K562 (cell line): Measurements from ENCODE around the gene PIGB. TPM values are rescaled to one million over a fixed set of nuclear protein-coding genes. Genes with fewer than 3 reads are reported as not detected.

ENCODE experiments used
- ATAC-seq: fragments of 200-7000 bp; cut with Tn5 transposase; 3 replicates; pipeline ENCODE4 v1.9.1; 2020; ENCODE audit warnings: moderate library complexity
- BruUV-seq: library from RNA; stranded (reverse); fragments of 400-500 nt; replicated peaks from 2 replicates; lab custom pipeline; 2021; lab: Mats Ljungman, UMichigan
- CTCF ChIA-PET: fragments of 300-600 bp; formaldehyde crosslinking; extraction: SDS; loops from one replicate; lab custom pipeline; 2021; ENCODE audit warnings: low intra/inter-chr PET ratio; lab: Yijun Ruan, JAX
- POLR2A ChIA-PET: fragments of 300-600, 350-650 bp; sonication (Branson Sonifier 250); formaldehyde crosslinking; extraction: SDS; loops from one replicate; lab custom pipeline; 2021; ENCODE audit warnings: antibody characterized with exemption, inconsistent platforms; lab: Yijun Ruan, JAX
- DNase-seq, 4 experiments: peaks; one replicate each; pipeline versions ENCODE4 v3.0.0 to v3.0.0-alpha.2; 2011 to 2018; ENCODE audit warnings: low spot score in 3 of 4, mixed read lengths in 3 of 4; ENCODE audit errors: extremely low read depth in 1 of 4
- FAIRE-seq: peaks from 2 replicates; lab custom pipeline; 2011; peaks lifted over from hg19 to GRCh38; lab: Jason Lieb, UNC
- H2AFZ ChIP-seq: 2 replicates; pipeline ENCODE4 v1.6.0; 2011; ENCODE audit warnings: low read depth, low read length, control low read depth, inconsistent platforms
- H3K27ac ChIP-seq: fragments of 200-600 bp; 3 replicates; pipeline ENCODE4 v1.8.0; 2011; ENCODE audit warnings: low read depth, mild to moderate bottlenecking, control low read depth, inconsistent platforms, low read length, moderate library complexity, mixed read lengths; ENCODE audit errors: extremely low read depth
- H3K27me3 ChIP-seq, 2 experiments: fragments of 300-600 bp in 1 of 2; 2 replicates in 1 of 2; 3 replicates in 1 of 2; pipeline versions ENCODE4 v1.6.0 to v1.8.0; 2011; ENCODE audit warnings: inconsistent platforms in 2 of 2, low read length in 2 of 2, mild to moderate bottlenecking in 1 of 2, mixed read lengths in 1 of 2, moderate library complexity in 1 of 2; ENCODE audit not compliant: control insufficient read depth in 2 of 2, insufficient read depth in 2 of 2
- H3K36me3 ChIP-seq: fragments of 300-600 bp; 3 replicates; pipeline ENCODE4 v1.8.0; 2011; ENCODE audit warnings: mild to moderate bottlenecking, low read length, inconsistent platforms; ENCODE audit not compliant: control insufficient read depth, insufficient read depth
- H3K4me1 ChIP-seq, 2 experiments: fragments of 200-600 bp in 1 of 2; replicated peaks in 1 of 2; 2 replicates in 1 of 2; 3 replicates in 1 of 2; pipeline versions ENCODE4 v1.5.1 to v1.8.0; 2011; ENCODE audit warnings: inconsistent platforms in 2 of 2, low read length in 2 of 2, mild to moderate bottlenecking in 1 of 2, mixed read lengths in 1 of 2, moderate library complexity in 1 of 2; ENCODE audit not compliant: control insufficient read depth in 2 of 2, insufficient read depth in 2 of 2
- H3K4me2 ChIP-seq: 2 replicates; pipeline ENCODE4 v1.6.1; 2011; ENCODE audit warnings: low read length, control low read depth, inconsistent platforms, mixed read lengths; ENCODE audit not compliant: insufficient read depth
- H3K4me3 ChIP-seq: fragments of 200-600 bp; sonication (generic), shearing (Covaris generic); 2 replicates; pipeline ENCODE4 v1.5.1; 2016; ENCODE audit warnings: control low read depth, inconsistent platforms
- H3K79me2 ChIP-seq: fragments of 200-600 bp; 3 replicates; pipeline ENCODE4 v1.8.0; 2011; ENCODE audit warnings: low read length, inconsistent platforms; ENCODE audit not compliant: control insufficient read depth, insufficient read depth
- H3K9ac ChIP-seq, 2 experiments: 2 replicates each; pipeline versions ENCODE4 v1.6.0 to v1.6.1; 2011; ENCODE audit warnings: low read depth in 2 of 2, low read length in 2 of 2, control low read depth in 1 of 2, inconsistent platforms in 1 of 2, mild to moderate bottlenecking in 1 of 2, mixed read lengths in 1 of 2; ENCODE audit not compliant: insufficient read depth in 1 of 2
- H3K9me1 ChIP-seq: one replicate; pipeline ENCODE4 v1.6.0; 2011; ENCODE audit warnings: inconsistent platforms, mild to moderate bottlenecking, low read length, moderate library complexity; ENCODE audit not compliant: control insufficient read depth, insufficient read depth
- H3K9me3 ChIP-seq: replicated peaks from 2 replicates; pipeline ENCODE4 v1.5.1; 2011; ENCODE audit warnings: low read depth, low read length, inconsistent platforms; ENCODE audit not compliant: control insufficient read depth, insufficient read depth
- H4K20me1 ChIP-seq: replicated peaks from 2 replicates; pipeline ENCODE4 v1.6.1; 2011; ENCODE audit warnings: low read length, inconsistent platforms, mixed read lengths; ENCODE audit not compliant: control insufficient read depth, insufficient read depth
- BRCA1 ChIP-seq, 2 experiments: fragments of 450-650 bp in 1 of 2; sonication (generic) in 1 of 2; formaldehyde crosslinking in 1 of 2; IDR thresholded peaks; 2 replicates each; pipeline versions ENCODE4 v1.5.0 to v1.6.1; 2017 to 2020; ENCODE audit warnings: mild to moderate bottlenecking in 1 of 2, missing genetic modification reagents in 1 of 2
- CEBPG ChIP-seq, 3 experiments: fragments of 200-800 bp in 1 of 3; sonication (Bioruptor generic) in 1 of 3; sonication (generic) in 1 of 3; formaldehyde crosslinking in 1 of 3; IDR thresholded peaks in 2 of 3; conservative IDR thresholded peaks in 1 of 3; 2 replicates each; pipeline versions ENCODE4 v1.6.1 to v1.8.0; 2016 to 2022; ENCODE audit warnings: missing compliant biosample characterization in 2 of 3, missing genetic modification characterization in 2 of 3, mild to moderate bottlenecking in 1 of 3, missing genetic modification reagents in 1 of 3
- KLF16 ChIP-seq: IDR thresholded peaks from 2 replicates; pipeline ENCODE4 v1.6.1; 2016; ENCODE audit warnings: antibody characterized with exemption
- NFXL1 ChIP-seq: fragments of 450-650 bp; formaldehyde crosslinking; IDR thresholded peaks from 2 replicates; pipeline ENCODE4 v1.4.0; 2021; ENCODE audit warnings: mild to moderate bottlenecking
- POLR2G ChIP-seq: fragments of 200-400 bp; formaldehyde crosslinking; IDR thresholded peaks from 2 replicates; pipeline ENCODE4 v1.6.1; 2017; ENCODE audit warnings: low read depth, mild to moderate bottlenecking, antibody characterized with exemption, low read length, moderate library complexity
- SETDB1 ChIP-seq: IDR thresholded peaks from one replicate; pipeline ENCODE4 v1.6.1; 2012; ENCODE audit warnings: low read length, control low read depth, inconsistent platforms
- SRF ChIP-seq, 2 experiments: fragments of 250-450, 450-650 bp in 1 of 2; sonication (Bioruptor Pico) in 1 of 2; sonication (generic) in 1 of 2; formaldehyde crosslinking; IDR thresholded peaks; 2 replicates each; pipeline versions ENCODE4 v1.5.0 to v1.5.1; 2020 to 2022; ENCODE audit warnings: mild to moderate bottlenecking in 1 of 2, missing genetic modification reagents in 1 of 2
- WGBS: fragments of 100-300 bp; shearing (Covaris generic); methylation state at CpG from one replicate; pipeline ENCODE4 v1.1.6; 2016; ENCODE audit warnings: low coverage, mixed read lengths; ENCODE audit not compliant: insufficient coverage; ENCODE audit errors: missing lambda C conversion rate; 5-methylcytosine and 5-hydroxymethylcytosine counted together
- in situ Hi-C: fragments of 300-500 bp; cut with MboI; formaldehyde crosslinking; loops from 4 replicates; pipeline ENCODE4 v1.15.0; 2018; ENCODE audit warnings: inconsistent platforms, mixed read lengths
- intact Hi-C: fragments of 100-400 bp; cut with micrococcal nuclease; formaldehyde crosslinking; loops from 2 replicates; pipeline ENCODE4 v1.14.2; 2022
- polyA plus RNA-seq, 8 experiments: library from polyadenylated mRNA; depleted of rRNA in 4 of 8; stranded (reverse) in 5 of 8; unstranded in 3 of 8; fragments of >200 nt; fragmentation: Nextera tagmentation in 2 of 8; fragmentation: Illumina TruSeq in 1 of 8; extraction: Ambion mirVana in 2 of 8; extraction: Trizol in 1 of 8; gene quantifications; 2 replicates each; pipeline versions ENCODE4 v1.2.1 to v1.2.3, GENCODE V29; 2011 to 2014; ENCODE audit warnings: inconsistent platforms in 1 of 8, missing spikeins in 1 of 8
- total RNA-seq, 7 experiments: library from RNA; depleted of rRNA in 6 of 7; stranded (reverse); fragments of >200 nt in 6 of 7; fragmentation: Illumina TruSeq in 2 of 7; extraction: Trizol in 2 of 7; gene quantifications; 2 replicates each; pipeline versions ENCODE4 v1.2.1 to v1.2.3, GENCODE V29; 2011 to 2021; ENCODE audit warnings: low replicate concordance in 1 of 7
- TF ChIP-seq, protein P1 (sequence below): fragments of 450-650 bp; IDR thresholded peaks from 2 replicates; pipeline ENCODE4 v1.6.1; 2018; ENCODE audit not compliant: partially characterized antibody

PIGB gene
- total and polyA plus RNA-seq, 9 of the 15 experiments (the other 6 are each of a cell fraction or from before 2014, with no cell fraction given): 9.9 to 32.3 (median 18.2) TPM

DNA sequence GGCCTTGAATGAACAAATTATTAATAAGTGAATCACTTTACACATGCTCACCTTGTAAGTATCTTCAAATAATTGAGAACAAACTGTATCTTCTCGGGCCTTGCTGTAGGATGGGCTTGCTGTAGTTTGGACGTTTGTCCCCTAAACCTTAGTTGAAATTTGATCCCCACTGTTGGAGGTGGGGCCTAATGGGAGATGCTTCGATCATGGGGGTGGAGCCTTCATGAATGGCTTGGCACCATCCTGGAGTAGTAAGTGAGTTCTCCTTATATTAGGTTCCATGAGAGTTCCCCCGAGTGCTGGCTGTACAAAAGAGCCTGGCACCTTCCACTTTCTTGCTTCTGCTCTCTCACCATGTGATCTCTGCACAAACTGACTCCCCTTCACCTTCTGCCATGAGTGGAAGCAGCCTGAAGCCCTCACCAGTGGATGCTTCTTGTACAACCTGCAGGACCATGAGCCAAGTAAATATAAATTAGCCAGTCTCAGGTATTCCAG is 29.3 kb downstream of the PIGB start:
- WGBS: 49% methylated on average over 4 of the region's 4 CpGs
- Histone ChIP-seq H3K4me1 (peaks cover 0 to 4% of the 10 kb centered on the region in 2 experiments; a peak in 3 of 5 replicates), H3K27me3 (no peaks in the 10 kb centered on the region), H3K27ac (no peak overlapping the region), H3K9me3 (no peaks in the 10 kb centered on the region), H3K36me3 (peaks cover 28% of the 10 kb centered on the region), H3K79me2 (no peaks in the 10 kb centered on the region), H3K4me2 (no peak overlapping the region), H2AFZ (no peak overlapping the region), H3K9me1 (no peaks in the 10 kb centered on the region), H3K9ac (no peak overlapping the region), H4K20me1 (no peaks in the 10 kb centered on the region; the same call in 1 of the 2 replicates), H3K4me3 (no peak overlapping the region)
- ChIA-PET POLR2A (interaction anchor here (0.7 to 1.2 kb wide), 3 partner anchors 10 to 185 kb away, joined by 3 to 4 read pairs (median 3); no protein-coding TSS in a partner anchor), CTCF (no interaction called here)
- TF ChIP-seq SETDB1: no peak
- peak; percentile 5; the same call in 1 of the 2 replicates for TF ChIP-seq POLR2G
- no peak for TF ChIP-seq CEBPG (CRISPR knock-in tag; IDR thresholded peaks at IDR 0.05)
- no peak for TF ChIP-seq CEBPG (tag; conservative IDR thresholded peaks at IDR 0.05 in 1 of 2, IDR thresholded peaks at IDR 0.05 in 1 of 2)
- TF ChIP-seq SRF (CRISPR knock-in tag; IDR thresholded peaks at IDR 0.05): no peak
- no peak for TF ChIP-seq NFXL1 (CRISPR knock-in tag)
- TF ChIP-seq KLF16: no peak
- TF ChIP-seq, protein P1, sequence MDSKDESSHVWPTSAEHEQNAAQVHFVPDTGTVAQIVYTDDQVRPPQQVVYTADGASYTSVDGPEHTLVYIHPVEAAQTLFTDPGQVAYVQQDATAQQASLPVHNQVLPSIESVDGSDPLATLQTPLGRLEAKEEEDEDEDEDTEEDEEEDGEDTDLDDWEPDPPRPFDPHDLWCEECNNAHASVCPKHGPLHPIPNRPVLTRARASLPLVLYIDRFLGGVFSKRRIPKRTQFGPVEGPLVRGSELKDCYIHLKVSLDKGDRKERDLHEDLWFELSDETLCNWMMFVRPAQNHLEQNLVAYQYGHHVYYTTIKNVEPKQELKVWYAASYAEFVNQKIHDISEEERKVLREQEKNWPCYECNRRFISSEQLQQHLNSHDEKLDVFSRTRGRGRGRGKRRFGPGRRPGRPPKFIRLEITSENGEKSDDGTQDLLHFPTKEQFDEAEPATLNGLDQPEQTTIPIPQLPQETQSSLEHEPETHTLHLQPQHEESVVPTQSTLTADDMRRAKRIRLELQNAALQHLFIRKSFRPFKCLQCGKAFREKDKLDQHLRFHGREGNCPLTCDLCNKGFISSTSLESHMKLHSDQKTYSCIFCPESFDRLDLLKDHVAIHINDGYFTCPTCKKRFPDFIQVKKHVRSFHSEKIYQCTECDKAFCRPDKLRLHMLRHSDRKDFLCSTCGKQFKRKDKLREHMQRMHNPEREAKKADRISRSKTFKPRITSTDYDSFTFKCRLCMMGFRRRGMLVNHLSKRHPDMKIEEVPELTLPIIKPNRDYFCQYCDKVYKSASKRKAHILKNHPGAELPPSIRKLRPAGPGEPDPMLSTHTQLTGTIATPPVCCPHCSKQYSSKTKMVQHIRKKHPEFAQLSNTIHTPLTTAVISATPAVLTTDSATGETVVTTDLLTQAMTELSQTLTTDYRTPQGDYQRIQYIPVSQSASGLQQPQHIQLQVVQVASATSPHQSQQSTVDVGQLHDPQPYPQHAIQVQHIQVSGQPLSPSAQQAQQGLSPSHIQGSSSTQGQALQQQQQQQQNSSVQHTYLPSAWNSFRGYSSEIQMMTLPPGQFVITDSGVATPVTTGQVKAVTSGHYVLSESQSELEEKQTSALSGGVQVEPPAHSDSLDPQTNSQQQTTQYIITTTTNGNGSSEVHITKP: peak; percentile 84
- TF ChIP-seq BRCA1 (IDR thresholded peaks at IDR 0.05): no peak
- no peak for TF ChIP-seq BRCA1 (CRISPR knock-in tag; IDR thresholded peaks at IDR 0.05)
- FAIRE-seq (no peak), DNase-seq (peak in 1 of 4 experiments; percentile 8), ATAC-seq (peak; percentile 63)
- in situ Hi-C loops (no loop called here), intact Hi-C loops (no loop called here)
- no TSS peak for BruUV-seq
